ENCODE measurements around the gene MEN1.

The MEN1 gene

GRCh38 chr11:64758330-64759079 lies 51.8 kb downstream of the MEN1 start:
- H2AFZ ChIP-seq (ENCODE audit: low read length) = no peak overlapping the region
- H3K4me3 ChIP-seq (ENCODE audit: low read depth, low read length, poor library complexity, severe bottlenecking) = no peak overlapping the region
- H3K9me2 ChIP-seq (ENCODE audit: low read depth, low read length) = no peaks in the 10 kb centered on the region
- peaks cover 13% of the 10 kb centered on the region for H3K4me1 ChIP-seq (ENCODE audit: insufficient read depth, low read length, severe bottlenecking)
- H3K4me2 ChIP-seq (ENCODE audit: low read length) = no peak overlapping the region
- TF ChIP-seq EZH2 (IDR thresholded peaks at IDR 0.05; ENCODE audit: borderline replicate concordance, low read length) (no peak), CTCF (IDR thresholded peaks at IDR 0.05; ENCODE audit: low read length) (no peak)
- H3K9ac ChIP-seq (ENCODE audit: low read length) = no peak overlapping the region
- no peaks in the 10 kb centered on the region for H4K20me1 ChIP-seq (ENCODE audit: insufficient read depth, low read length)
- no peaks in the 10 kb centered on the region for H3K9me3 ChIP-seq (ENCODE audit: low read length)
- peaks cover 15% of the 10 kb centered on the region for H3K36me3 ChIP-seq (ENCODE audit: insufficient read depth, low read length)
- no peak overlapping the region for H3K27ac ChIP-seq (ENCODE audit: low read depth, low read length, poor library complexity, severe bottlenecking)
- H3K27me3 ChIP-seq (ENCODE audit: insufficient read depth, low read length) = no peaks in the 10 kb centered on the region; the same call in 1 of the 2 replicates
- H3K79me2 ChIP-seq (ENCODE audit: insufficient read depth, low read length) = no peaks in the 10 kb centered on the region
- H3F3A ChIP-seq (ENCODE audit: insufficient read depth, low read length) = 0 out of 2 replicates have a peak, but pooled peaks cover 3% of the 10 kb centered on the region

- Histone ChIP-seq H3K36me3 (ENCODE audit: insufficient read depth, low read length) (peaks cover 7% of the 10 kb centered on the region), H2AFZ (ENCODE audit: low read length) (no peak overlapping the region), H3F3A (ENCODE audit: insufficient read depth, low read length) (no peaks in the 10 kb centered on the region), H3K27ac (ENCODE audit: low read depth, low read length, poor library complexity, severe bottlenecking) (no peak overlapping the region), H3K79me2 (ENCODE audit: insufficient read depth, low read length) (no peaks in the 10 kb centered on the region), H3K4me1 (ENCODE audit: insufficient read depth, low read length, severe bottlenecking) (peaks cover 6% of the 10 kb centered on the region), H3K4me2 (ENCODE audit: low read length) (no peak overlapping the region), H3K9me3 (ENCODE audit: low read length) (no peaks in the 10 kb centered on the region), H3K9ac (ENCODE audit: low read length) (no peak overlapping the region), H3K9me2 (ENCODE audit: low read depth, low read length) (no peaks in the 10 kb centered on the region), H3K27me3 (ENCODE audit: insufficient read depth, low read length) (no peaks in the 10 kb centered on the region; the same call in 1 of the 2 replicates), H4K20me1 (ENCODE audit: insufficient read depth, low read length) (no peaks in the 10 kb centered on the region), H3K4me3 (ENCODE audit: low read depth, low read length, poor library complexity, severe bottlenecking) (no peak overlapping the region)
- no peak for TF ChIP-seq CTCF (IDR thresholded peaks at IDR 0.05; ENCODE audit: low read length)
- TF ChIP-seq EZH2 (IDR thresholded peaks at IDR 0.05; ENCODE audit: borderline replicate concordance, low read length) = no peak
Observed at GRCh38 chr11:64757549-64758329, 52.6 kb downstream of the MEN1 start.

GRCh38 chr11:64755681-64756361 lies 54.5 kb downstream of the MEN1 start:
- Histone ChIP-seq H3K27ac (ENCODE audit: low read depth, low read length, poor library complexity, severe bottlenecking) (no peak overlapping the region), H3K36me3 (ENCODE audit: insufficient read depth, low read length) (no peaks in the 10 kb centered on the region), H3K27me3 (ENCODE audit: insufficient read depth, low read length) (no peaks in the 10 kb centered on the region; the same call in 1 of the 2 replicates), H3K9ac (ENCODE audit: low read length) (no peak overlapping the region), H2AFZ (ENCODE audit: low read length) (no peak overlapping the region), H3K4me2 (ENCODE audit: low read length) (no peak overlapping the region), H3K4me1 (ENCODE audit: insufficient read depth, low read length, severe bottlenecking) (no peaks in the 10 kb centered on the region), H3K9me2 (ENCODE audit: low read depth, low read length) (no peaks in the 10 kb centered on the region), H3F3A (ENCODE audit: insufficient read depth, low read length) (no peaks in the 10 kb centered on the region), H3K4me3 (ENCODE audit: low read depth, low read length, poor library complexity, severe bottlenecking) (no peak overlapping the region), H3K9me3 (ENCODE audit: low read length) (no peaks in the 10 kb centered on the region), H4K20me1 (ENCODE audit: insufficient read depth, low read length) (no peaks in the 10 kb centered on the region), H3K79me2 (ENCODE audit: insufficient read depth, low read length) (no peaks in the 10 kb centered on the region)
- TF ChIP-seq CTCF (IDR thresholded peaks at IDR 0.05; ENCODE audit: low read length) (no peak), EZH2 (IDR thresholded peaks at IDR 0.05; ENCODE audit: borderline replicate concordance, low read length) (no peak)

Measured in OCI-LY1 (cell line).